Breast epithelium (tissue), 3 donors: ENCODE results near the gene ARSJ.

Experiments used
- POLR2AphosphoS5 ChIP-seq, 3 donors: sonication (generic); formaldehyde crosslinking; IDR thresholded peaks; one replicate each; pipeline ENCODE4 v1.6.1; 2017; ENCODE audit warnings: antibody characterized with exemption in 3 of 3
- TF ChIP-seq, protein P1 (sequence below), 3 donors: fragments of 450-650 bp; IDR thresholded peaks; one replicate each; pipeline ENCODE4 v1.5.1; 2016 to 2017; ENCODE audit warnings: antibody characterized with exemption in 3 of 3, mild to moderate bottlenecking in 3 of 3, moderate library complexity in 3 of 3

DNA sequence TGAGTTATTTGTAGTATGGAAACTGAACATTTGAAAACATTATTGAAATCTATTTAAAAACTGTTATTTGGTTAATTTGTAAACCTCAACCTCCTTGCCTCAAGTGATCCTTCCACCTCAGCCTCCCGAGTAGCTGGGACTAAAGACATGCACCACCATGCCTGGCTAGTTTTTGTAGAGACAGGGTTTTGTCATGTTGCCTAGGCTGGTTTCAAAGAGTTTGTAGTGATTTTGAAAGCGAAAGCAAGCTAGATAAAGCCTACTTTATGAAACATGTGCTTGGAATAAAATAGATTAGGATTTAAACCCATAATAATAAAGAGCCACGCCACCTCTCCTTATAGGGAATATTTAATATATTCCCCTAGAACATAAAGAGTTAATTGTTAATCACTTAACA is 23.5 kb downstream of the ARSJ start:
- TF ChIP-seq, protein P1, sequence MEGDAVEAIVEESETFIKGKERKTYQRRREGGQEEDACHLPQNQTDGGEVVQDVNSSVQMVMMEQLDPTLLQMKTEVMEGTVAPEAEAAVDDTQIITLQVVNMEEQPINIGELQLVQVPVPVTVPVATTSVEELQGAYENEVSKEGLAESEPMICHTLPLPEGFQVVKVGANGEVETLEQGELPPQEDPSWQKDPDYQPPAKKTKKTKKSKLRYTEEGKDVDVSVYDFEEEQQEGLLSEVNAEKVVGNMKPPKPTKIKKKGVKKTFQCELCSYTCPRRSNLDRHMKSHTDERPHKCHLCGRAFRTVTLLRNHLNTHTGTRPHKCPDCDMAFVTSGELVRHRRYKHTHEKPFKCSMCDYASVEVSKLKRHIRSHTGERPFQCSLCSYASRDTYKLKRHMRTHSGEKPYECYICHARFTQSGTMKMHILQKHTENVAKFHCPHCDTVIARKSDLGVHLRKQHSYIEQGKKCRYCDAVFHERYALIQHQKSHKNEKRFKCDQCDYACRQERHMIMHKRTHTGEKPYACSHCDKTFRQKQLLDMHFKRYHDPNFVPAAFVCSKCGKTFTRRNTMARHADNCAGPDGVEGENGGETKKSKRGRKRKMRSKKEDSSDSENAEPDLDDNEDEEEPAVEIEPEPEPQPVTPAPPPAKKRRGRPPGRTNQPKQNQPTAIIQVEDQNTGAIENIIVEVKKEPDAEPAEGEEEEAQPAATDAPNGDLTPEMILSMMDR (IDR thresholded peaks at IDR 0.05) = no peak
- no peak for TF ChIP-seq POLR2AphosphoS5 (IDR thresholded peaks at IDR 0.05)
